ENCODE measurements around the gene MARS1.

DNA sequence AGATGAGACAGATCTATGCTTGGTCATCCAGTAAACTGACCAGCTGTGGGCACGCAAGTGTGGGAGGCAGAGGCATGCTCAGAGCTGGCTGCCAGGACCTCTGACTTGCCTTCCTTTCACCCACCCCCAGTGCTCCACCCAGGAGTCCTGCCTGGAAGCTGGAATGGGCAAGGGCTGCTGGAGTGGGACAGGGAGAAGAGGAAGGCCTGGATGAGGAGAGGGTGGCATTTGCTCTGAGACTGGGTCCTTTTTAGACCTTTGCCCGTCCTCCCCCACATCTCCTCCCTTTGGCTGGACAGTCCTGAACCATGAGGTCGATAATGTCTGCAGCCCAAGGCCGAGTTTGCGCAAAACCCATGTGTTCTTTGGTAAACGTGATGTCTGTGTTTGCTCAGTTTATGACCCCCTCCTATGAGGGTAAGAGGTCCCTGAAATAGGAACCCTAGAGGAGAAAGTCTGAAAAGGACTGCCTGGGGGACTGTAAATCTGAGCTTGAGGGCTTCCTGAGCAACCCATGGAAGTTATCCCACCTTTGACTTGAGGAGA lies 36.6 kb upstream of the MARS1 start:
- TF ChIP-seq, protein P1, sequence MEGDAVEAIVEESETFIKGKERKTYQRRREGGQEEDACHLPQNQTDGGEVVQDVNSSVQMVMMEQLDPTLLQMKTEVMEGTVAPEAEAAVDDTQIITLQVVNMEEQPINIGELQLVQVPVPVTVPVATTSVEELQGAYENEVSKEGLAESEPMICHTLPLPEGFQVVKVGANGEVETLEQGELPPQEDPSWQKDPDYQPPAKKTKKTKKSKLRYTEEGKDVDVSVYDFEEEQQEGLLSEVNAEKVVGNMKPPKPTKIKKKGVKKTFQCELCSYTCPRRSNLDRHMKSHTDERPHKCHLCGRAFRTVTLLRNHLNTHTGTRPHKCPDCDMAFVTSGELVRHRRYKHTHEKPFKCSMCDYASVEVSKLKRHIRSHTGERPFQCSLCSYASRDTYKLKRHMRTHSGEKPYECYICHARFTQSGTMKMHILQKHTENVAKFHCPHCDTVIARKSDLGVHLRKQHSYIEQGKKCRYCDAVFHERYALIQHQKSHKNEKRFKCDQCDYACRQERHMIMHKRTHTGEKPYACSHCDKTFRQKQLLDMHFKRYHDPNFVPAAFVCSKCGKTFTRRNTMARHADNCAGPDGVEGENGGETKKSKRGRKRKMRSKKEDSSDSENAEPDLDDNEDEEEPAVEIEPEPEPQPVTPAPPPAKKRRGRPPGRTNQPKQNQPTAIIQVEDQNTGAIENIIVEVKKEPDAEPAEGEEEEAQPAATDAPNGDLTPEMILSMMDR (IDR thresholded peaks at IDR 0.05; ENCODE audit: low read length) = no peak
- TF ChIP-seq EZH2 (optimal IDR thresholded peaks at IDR 0.05; ENCODE audit: low read depth, low read length) = no peak
